SK-N-SH treated with all-trans-retinoic acid at 6 μM for 48 hours (cell line): ENCODE measurements around the gene PRAF2.
A peak's percentile ranks its signal among the peaks of the same experiment; 100 is the strongest.

Experiments used
- ATAC-seq: fragments of 200-7000 bp; cut with Tn5 transposase; 3 replicates; pipeline ENCODE4 v1.9.1; 2020; ENCODE audit warnings: mild to moderate bottlenecking, moderate library complexity
- ARNTL ChIP-seq: fragments of 450-650 bp; formaldehyde crosslinking; IDR thresholded peaks from 2 replicates; pipeline ENCODE4 v1.5.0; 2020; ENCODE audit warnings: low read depth, mild to moderate bottlenecking, moderate library complexity, borderline replicate concordance
- BACH2 ChIP-seq: fragments of 250-450 bp; sonication (Bioruptor Pico); IDR thresholded peaks from 2 replicates; pipeline ENCODE4 v1.9.0; 2021; ENCODE audit warnings: mild to moderate bottlenecking, borderline replicate concordance
- CSDC2 ChIP-seq: fragments of 250-450 bp; sonication (Bioruptor Pico); IDR thresholded peaks from 2 replicates; pipeline ENCODE4 v1.5.0; 2020; ENCODE audit warnings: mild to moderate bottlenecking, moderate library complexity
- OSR1 ChIP-seq: fragments of 250-450 bp; sonication (Bioruptor Pico); IDR thresholded peaks from 2 replicates; pipeline ENCODE4 v1.8.0; 2022; ENCODE audit warnings: moderate library complexity, mild to moderate bottlenecking, inconsistent platforms
- POU6F1 ChIP-seq: fragments of 250-450 bp; sonication (Bioruptor Pico); IDR thresholded peaks from 2 replicates; pipeline ENCODE4 v1.8.0; 2021; ENCODE audit warnings: low read depth, mild to moderate bottlenecking, moderate library complexity, borderline replicate concordance
- PPARA ChIP-seq: fragments of 250-450 bp; sonication (Bioruptor Pico); IDR thresholded peaks from 2 replicates; pipeline ENCODE4 v1.5.0; 2020; ENCODE audit warnings: mild to moderate bottlenecking, borderline replicate concordance
- RARB ChIP-seq: fragments of 250-450 bp; sonication (Bioruptor Pico); IDR thresholded peaks from 2 replicates; pipeline ENCODE4 v1.8.0; 2021; ENCODE audit warnings: mild to moderate bottlenecking, moderate library complexity
- SNAI2 ChIP-seq: fragments of 250-450 bp; sonication (Bioruptor Pico); IDR thresholded peaks from 2 replicates; pipeline ENCODE4 v1.5.0; 2020; ENCODE audit warnings: mild to moderate bottlenecking, moderate library complexity
- TCF4 ChIP-seq: fragments of 250-450 bp; sonication (Bioruptor Pico); IDR thresholded peaks from 2 replicates; pipeline ENCODE4 v1.8.0; 2021; ENCODE audit warnings: mild to moderate bottlenecking, moderate library complexity, borderline replicate concordance
- TOX ChIP-seq: fragments of 250-450 bp; sonication (Bioruptor Pico); IDR thresholded peaks from 2 replicates; pipeline ENCODE4 v1.8.0; 2021; ENCODE audit warnings: mild to moderate bottlenecking, moderate library complexity, borderline replicate concordance
- TSHZ2 ChIP-seq: fragments of 250-450 bp; sonication (Bioruptor Pico); IDR thresholded peaks from 2 replicates; pipeline ENCODE4 v1.5.0; 2020; ENCODE audit warnings: mild to moderate bottlenecking, moderate library complexity
- ZC3H10 ChIP-seq: fragments of 250-450 bp; sonication (Bioruptor Pico); IDR thresholded peaks from 2 replicates; pipeline ENCODE4 v1.5.1; 2021; ENCODE audit warnings: mild to moderate bottlenecking, moderate library complexity
- ZFP3 ChIP-seq: fragments of 250-450 bp; sonication (Bioruptor Pico); IDR thresholded peaks from 2 replicates; pipeline ENCODE4 v1.5.0; 2020; ENCODE audit warnings: mild to moderate bottlenecking, moderate library complexity
- ZNF565 ChIP-seq: fragments of 450-650 bp; formaldehyde crosslinking; conservative IDR thresholded peaks from 2 replicates; pipeline ENCODE4 v1.5.0; 2020; ENCODE audit warnings: low read depth, mild to moderate bottlenecking, moderate library complexity
- ZNF70 ChIP-seq: fragments of 450-650 bp; formaldehyde crosslinking; IDR thresholded peaks from 2 replicates; pipeline ENCODE4 v1.5.0; 2020; ENCODE audit warnings: mild to moderate bottlenecking, moderate library complexity
- ZNF8 ChIP-seq: fragments of 450-650 bp; formaldehyde crosslinking; IDR thresholded peaks from 2 replicates; pipeline ENCODE4 v1.5.0; 2020; ENCODE audit warnings: mild to moderate bottlenecking, moderate library complexity
- TF ChIP-seq, protein P1 (sequence below): fragments of 250-450 bp; sonication (Bioruptor Pico); IDR thresholded peaks from 2 replicates; pipeline ENCODE4 v1.8.0; 2020; ENCODE audit warnings: mild to moderate bottlenecking, moderate library complexity, borderline replicate concordance

The PRAF2 gene

DNA sequence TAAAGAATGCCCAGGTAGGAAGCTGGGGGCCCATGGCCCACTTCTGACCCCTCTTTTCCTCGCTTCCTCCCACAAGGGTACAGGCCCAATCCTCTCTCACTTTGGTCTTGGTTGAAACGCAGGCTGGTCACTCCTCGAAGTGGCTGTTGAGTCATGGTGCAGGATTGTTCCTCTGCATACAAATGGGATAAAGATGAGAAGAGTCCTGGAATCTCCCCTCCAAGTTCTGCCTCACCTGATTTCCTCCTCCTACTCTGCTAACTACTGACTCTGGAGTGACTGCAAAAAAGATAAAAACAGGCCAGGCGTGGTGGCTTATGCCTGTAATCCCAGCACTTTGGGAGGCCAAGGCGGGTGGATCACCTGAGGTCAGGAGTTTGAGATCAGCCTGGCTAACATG is 4.1 kb upstream of the PRAF2 start (continued):
- no peak for TF ChIP-seq BACH2
- no peak for TF ChIP-seq TSHZ2 (CRISPR knock-in tag)
- no peak for TF ChIP-seq ZNF70
- TF ChIP-seq RARB (CRISPR knock-in tag) = no peak
- no peak for TF ChIP-seq OSR1

- TF ChIP-seq TCF4 (CRISPR knock-in tag) (no peak), CSDC2 (CRISPR knock-in tag) (no peak), SNAI2 (no peak)
- ATAC-seq = no peak
Measured at GRCh38 chrX:49075347-49075746, 1.5 kb upstream of the PRAF2 start.

DNA sequence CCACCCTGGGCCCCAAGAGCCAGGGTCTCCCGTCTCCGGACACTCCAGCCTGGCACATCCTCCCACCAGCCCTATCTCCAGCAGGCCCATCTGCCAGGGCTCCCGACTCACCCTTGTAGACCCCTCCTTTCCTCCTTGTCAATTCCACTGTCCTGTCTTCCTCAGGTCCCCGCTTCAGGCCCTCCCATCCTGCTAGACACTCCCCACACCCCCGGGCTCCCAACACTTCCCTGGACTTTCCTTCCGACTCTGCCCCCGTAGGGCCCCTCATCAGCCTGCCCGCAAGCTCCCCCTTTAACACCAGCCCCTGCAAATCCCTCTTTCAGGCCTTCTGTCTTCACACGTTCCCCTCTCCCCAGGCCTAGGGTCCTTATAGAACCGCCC is 1.1 kb downstream of the PRAF2 start:
- peak; percentile 9 for ATAC-seq
- TF ChIP-seq TCF4 (CRISPR knock-in tag) = no peak
- no peak for TF ChIP-seq TSHZ2 (CRISPR knock-in tag)
- TF ChIP-seq, protein P1, sequence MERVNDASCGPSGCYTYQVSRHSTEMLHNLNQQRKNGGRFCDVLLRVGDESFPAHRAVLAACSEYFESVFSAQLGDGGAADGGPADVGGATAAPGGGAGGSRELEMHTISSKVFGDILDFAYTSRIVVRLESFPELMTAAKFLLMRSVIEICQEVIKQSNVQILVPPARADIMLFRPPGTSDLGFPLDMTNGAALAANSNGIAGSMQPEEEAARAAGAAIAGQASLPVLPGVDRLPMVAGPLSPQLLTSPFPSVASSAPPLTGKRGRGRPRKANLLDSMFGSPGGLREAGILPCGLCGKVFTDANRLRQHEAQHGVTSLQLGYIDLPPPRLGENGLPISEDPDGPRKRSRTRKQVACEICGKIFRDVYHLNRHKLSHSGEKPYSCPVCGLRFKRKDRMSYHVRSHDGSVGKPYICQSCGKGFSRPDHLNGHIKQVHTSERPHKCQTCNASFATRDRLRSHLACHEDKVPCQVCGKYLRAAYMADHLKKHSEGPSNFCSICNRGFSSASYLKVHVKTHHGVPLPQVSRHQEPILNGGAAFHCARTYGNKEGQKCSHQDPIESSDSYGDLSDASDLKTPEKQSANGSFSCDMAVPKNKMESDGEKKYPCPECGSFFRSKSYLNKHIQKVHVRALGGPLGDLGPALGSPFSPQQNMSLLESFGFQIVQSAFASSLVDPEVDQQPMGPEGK (CRISPR knock-in tag) = no peak
- no peak for TF ChIP-seq PPARA (CRISPR knock-in tag)
- TF ChIP-seq BACH2 = no peak
- no peak for TF ChIP-seq RARB (CRISPR knock-in tag)
- TF ChIP-seq ARNTL = no peak
- TF ChIP-seq POU6F1 (CRISPR knock-in tag) = no peak
- no peak for TF ChIP-seq ZNF8
- TF ChIP-seq ZC3H10 (CRISPR knock-in tag) = no peak
- no peak for TF ChIP-seq ZNF565 (CRISPR knock-in tag)
- TF ChIP-seq, all 23 proteins: peak for 0

DNA sequence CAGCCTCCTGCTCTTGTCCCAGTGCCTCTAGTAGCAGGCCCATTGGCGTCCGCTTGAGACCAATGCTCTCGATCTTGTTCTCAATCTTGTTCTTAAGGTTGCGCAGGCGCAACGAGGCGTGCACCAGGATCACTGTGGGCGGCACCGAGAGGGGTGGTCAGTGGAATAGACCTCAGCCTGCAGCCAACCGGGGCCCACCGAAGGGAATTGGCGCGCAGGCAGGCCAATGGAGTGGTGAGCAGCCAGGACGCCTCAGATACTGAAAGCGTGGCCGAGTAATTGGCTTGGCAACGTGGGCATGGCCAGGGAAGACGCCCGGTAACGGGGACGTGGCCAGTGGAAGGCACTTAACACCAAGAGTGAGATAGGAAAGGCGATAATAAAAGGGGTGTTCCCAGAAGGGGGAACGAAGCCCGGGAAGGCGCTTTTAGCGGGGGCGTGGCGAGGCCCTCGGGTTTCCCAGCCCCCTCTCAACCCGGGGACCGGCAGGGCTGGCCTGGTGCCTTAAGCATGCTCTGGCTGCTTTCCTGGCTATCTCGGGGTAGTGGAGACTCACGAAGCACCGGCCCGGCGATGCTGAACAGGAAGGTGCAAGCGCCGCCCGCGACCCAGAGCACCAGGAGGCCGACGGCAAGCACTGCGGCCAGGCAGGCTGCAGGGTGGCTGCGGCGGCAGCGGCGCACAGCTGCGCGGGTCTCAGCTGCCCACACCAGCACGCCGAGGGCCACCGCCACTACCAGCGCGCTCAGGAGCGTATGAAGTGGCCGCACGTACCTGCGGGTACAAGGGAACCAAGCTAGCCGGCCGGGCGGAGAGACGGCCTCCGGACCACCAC is 1.7 kb downstream of the PRAF2 start:
- TF ChIP-seq SNAI2 (no peak), TOX (CRISPR knock-in tag) (no peak), ZFP3 (CRISPR knock-in tag) (no peak), CSDC2 (CRISPR knock-in tag) (no peak), TSHZ2 (CRISPR knock-in tag) (no peak), OSR1 (no peak), ZNF8 (no peak)
- peak; percentile 5; the same call in 2 of the 3 replicates for ATAC-seq
